Midbrain (tissue), 1 donor: ENCODE measurements around the gene ARHGAP22.

Experiments used
- DNase-seq: peaks from one replicate; lab custom pipeline; 2025; lab: John Stamatoyannopoulos, UW

Gene ARHGAP22

DNA sequence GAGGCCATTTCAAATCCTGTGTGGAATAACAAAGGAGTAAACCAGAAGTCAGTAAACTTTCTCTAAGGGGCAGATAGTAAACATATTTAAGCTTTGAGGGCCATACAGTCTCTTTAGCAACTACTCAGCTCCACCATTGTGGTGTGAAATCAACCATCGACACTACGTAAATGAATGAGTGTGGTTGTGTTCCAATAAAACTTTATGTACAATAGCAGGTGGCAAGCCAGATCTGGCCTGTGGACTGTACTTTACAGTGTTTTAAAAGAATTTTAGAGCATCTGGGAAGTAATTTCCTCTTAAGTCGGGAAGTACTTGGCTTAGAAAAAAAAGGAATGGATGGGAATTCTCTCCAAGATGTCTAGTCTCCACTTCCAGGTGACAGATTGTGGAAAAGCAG lies 71.3 kb downstream of the ARHGAP22 start:
- DNase-seq = no peak

- no peak for DNase-seq
Measured at GRCh38 chr10:48531486-48531885, 73.4 kb downstream of the ARHGAP22 start.

DNA sequence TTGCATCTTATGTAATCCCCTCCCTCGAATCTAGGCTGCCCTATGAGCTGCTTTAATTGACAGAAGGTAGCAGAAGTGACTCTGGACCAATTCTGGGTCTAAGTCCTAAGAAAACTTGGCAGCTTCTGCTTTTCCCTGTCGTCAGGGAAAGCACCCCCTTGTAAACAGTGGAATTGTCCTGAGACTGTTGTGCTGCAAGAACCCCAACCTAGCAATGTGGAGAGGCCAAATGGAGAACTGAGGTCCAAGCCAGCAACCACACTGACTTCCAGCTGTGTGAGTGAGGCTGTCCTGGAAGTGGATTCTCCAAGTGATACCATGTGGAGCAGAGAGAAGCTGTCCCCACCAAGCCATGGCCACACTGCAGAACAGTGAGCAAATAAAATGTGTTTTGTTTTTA lies 75.5 kb downstream of the ARHGAP22 start:
- no peak for DNase-seq

DNA sequence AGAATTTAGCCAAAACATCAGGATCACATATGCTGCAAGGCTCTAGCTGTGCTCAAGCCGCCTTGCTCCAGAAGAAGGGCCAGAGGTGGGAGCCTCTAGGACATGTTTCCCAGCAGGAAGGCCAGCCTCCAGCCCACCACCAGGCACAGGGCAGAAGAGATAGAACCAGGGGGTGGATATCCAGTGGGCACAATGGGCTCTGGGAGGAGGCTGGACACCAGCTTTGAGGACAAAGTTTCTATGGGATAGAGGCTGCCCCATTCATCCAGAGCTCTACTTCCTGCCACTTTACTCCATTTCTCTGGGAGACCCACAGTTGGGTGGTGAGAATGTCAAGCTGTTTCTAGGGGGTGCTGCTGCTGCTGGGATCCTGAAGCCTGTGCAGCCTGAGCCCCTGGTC lies 77.1 kb downstream of the ARHGAP22 start:
- DNase-seq = no peak

DNA sequence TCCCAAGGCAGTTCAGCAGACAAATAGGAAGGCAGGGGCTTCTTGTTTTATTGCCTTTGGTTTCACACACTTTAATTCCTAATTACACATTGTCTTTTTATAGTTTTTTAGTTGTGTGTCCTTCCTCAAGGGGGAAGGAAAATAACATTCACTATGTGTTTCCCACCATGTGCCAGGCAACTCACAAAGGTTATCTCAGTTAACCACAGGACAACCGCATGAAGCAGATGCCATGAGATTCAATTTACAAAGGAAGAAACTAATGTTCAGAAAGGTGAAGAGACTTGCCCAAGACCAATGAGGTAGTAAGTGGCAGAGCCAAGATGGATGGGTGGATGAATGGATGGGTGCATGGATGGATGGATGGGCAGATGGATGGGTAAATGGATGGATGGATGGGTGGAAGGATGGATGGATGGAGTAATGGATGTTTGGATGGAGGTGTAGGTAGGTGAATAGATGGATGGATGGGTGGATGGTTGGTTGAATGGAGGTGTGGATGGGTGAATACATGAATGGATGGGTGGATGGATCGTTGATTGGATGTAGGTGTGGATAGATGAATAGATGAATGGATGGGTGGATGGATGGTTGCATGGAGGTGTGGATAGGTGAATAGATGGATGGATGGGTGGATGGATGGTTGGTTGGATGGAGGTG lies 77.9 kb downstream of the ARHGAP22 start:
- DNase-seq = no peak

DNA sequence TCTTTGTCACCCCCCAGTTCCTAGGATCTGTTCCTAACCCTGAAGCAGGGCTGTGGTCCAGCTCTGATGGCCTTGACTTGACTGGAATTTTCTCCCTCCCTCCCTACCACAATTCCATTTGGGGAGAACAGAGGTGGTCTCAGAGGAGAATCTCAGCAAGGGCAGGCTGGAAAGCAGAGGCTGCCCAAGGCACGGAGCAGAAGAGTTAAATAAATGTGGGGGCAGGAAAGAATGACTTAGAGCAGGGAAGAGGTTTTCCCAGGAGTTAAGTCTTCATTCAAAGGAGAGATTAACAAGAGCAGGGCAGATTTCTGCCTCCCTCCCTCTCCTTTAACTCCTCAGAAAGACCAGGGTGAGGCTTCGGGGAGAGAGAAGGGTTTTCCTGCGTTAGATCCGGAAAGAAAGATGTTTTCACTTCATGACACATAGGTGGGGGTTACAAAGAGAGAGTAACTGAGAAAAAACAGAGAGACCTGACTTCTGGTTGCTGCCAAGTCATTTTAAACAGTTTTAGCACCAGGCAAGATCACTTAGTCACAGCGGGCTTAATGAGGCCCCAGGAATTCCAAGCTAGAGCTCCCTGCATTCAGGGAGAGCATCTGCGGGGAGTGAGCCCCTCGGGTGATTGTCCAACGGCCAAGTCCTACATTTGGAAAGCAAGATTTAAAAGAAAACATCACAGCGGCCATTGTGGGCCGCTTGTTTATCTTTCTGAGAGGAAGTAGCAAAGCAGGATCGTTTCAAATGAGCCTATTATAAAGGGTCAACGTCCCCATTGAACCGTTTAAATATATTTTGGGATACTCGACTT lies 78.7 kb downstream of the ARHGAP22 start:
- no peak for DNase-seq

- DNase-seq = no peak
Measured at GRCh38 chr10:48525113-48525512, 79.8 kb downstream of the ARHGAP22 start.

GRCh38 chr10:48523820-48524758 lies 80.8 kb downstream of the ARHGAP22 start:
- no peak for DNase-seq

GRCh38 chr10:48523212-48523819 lies 81.6 kb downstream of the ARHGAP22 start:
- no peak for DNase-seq

- no peak for DNase-seq
Measured at GRCh38 chr10:48522011-48522765, 82.7 kb downstream of the ARHGAP22 start.

GRCh38 chr10:48520594-48520993 lies 84.3 kb downstream of the ARHGAP22 start:
- no peak for DNase-seq

- DNase-seq = no peak
Measured at GRCh38 chr10:48520184-48520506, 84.7 kb downstream of the ARHGAP22 start.

DNA sequence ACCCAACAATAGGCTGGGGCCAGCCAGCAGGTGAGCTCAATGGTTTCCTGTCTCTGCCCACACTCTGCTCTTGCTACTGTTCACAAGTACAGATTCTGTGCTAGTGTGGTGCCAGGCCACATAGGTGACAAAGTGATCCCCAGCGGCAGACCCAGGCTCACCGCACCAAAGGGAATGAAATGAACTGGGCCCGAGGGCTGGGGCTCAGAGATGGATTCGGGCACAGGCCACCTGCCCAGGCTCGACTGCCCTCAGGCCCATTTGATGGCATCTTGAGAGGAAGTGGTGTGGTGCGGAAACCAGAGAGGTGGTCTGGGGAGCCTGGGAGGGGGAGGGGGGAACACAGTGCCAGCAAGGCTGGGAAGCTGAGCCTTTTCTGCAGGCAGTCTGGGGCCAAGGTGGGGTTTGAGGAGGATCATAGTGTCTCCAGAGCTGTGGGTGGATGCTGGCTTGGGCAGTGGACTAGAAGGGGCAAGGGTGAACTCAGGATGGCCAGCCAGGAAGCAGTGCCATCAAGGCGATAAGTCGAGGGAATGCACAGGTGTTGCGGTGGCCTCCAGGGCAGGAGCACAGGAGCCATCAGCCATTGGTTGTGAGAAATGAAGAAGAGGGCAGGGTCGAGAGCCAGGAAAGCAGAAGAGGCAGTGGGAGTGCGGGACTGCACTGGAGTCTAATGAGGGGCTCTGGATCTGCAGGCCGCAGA lies 85.2 kb downstream of the ARHGAP22 start:
- DNase-seq = no peak

DNA sequence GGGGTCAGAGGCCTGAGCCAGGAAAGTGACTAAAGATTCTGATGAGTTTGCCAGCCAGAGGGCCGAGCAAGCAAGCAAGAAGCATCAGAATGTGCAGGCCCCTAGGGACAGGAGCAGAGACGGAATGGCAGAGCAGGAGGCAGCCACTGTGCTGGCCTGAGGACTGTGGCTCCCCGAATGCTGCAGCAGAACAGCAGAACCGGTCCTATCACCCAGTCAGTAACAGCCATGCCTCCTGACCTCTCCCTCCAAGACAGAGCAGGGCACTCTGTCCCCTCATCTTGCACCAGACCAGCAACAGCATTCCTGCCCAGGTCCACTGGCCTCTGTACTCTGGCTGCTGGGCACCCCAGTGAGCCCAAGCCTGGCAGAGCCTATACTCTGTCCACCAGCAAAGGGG lies 85.9 kb downstream of the ARHGAP22 start:
- no peak for DNase-seq

DNA sequence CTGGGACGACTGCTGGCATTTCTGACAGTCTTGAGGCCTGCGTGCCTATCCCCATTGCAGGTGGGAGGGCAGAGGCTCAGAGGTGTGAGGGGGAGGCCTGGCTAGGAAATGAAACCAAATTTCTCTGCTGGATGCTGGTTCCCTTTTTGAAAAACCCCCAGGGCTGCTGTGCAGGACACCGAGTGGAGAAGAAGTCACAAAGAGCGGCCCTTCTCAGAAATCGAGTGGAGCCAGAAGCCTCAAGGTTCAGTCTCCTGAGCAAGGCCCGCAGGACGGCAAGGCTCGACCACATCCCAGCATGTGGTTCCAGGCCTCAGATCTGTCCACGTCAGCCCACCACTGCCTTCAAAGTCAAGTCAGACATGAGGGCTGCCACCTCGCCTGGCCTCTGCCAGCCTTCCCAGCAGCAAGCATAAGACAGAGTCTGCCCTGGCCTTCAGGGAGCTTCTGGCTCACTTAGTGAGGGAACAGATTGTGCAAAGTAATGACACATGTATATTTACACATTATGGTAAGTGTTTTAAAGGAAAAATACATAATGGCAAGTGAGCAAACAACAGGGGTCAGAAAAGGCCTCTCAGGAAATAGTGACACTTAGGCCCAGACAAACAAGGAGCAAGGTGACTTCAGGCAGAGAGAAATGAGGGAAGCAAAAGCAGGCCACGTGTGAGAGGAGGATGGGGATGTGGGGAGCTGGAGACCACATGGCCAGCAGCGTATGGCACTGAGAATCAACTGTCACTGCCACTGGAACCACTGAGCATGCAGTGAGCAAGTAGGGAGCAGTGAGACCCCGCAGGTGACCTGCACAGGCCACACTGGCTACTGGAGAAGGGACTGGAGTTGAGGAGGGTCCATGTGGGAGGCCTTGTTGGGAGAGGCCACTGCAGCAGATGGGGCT lies 86.7 kb downstream of the ARHGAP22 start:
- no peak for DNase-seq

DNA sequence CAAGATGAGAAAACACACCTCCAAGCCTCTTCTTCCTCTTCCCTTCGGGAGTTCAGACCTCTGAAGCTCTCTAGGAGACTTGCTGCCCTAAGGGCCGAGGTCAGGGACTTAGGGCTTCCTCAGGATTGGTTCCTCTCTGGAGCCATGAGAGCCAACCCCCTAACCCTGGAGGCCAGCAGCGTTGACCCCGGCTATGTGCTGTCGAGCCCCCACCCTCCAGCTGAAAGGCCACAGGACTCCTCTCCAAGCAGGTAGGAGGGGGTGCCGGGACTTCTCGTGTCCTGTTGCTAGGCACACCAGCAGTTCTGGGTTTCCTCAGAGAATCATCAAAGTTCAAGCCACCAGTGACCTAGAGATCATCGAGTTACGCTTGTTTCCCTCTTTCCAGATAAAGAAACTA lies 87.4 kb downstream of the ARHGAP22 start:
- no peak for DNase-seq

GRCh38 chr10:48516911-48517310 lies 88.0 kb downstream of the ARHGAP22 start:
- DNase-seq = no peak

- no peak for DNase-seq
Measured at GRCh38 chr10:48514916-48515315, 90.0 kb downstream of the ARHGAP22 start.

DNA sequence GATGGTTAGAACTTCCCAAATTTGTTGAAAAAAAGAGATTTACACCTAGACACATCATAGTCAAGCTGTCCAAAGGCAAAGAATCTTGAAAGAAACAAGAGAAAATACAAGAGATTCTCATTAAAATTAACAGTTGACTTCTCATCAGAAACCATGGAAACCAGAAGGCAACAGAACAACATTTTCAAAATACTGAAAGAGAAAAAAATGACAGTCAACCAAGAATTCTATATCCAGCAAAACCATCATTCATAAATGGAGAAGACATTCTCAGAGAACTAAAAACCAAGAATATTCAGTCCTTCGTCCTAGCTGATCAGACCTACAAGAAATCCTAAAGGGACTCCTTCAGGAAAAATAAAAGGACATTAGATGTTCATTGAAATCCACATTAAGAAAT lies 90.6 kb downstream of the ARHGAP22 start:
- no peak for DNase-seq

- no peak for DNase-seq
Measured at GRCh38 chr10:48512861-48513260, 92.0 kb downstream of the ARHGAP22 start.
